ENCODE data around the gene GPR162. TPM values are rescaled to one million over a fixed set of nuclear protein-coding genes. Genes with fewer than 3 reads are reported as not detected.

GPR162 gene
- total and polyA plus RNA-seq, 7 donors = 1.2 to 16.1 (median 7.3) TPM

DNA sequence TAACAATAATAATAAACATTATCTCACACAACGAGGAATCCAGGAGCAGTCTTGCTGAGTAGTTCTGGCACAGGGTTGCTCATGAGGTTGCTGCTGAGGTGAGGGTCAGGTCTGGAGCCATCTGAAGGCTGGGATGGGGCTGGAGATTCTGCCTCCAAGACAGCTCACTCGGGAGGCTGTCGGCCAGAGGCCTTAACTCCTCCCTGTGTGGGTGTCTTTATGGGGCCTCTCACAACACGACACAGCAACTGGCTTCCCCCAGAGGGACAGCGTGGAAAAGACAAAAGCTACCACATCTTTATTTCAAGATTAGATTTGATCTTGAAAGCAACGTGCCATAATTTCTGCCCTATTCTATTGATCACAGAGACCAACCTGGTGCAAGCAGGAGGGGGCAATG is 39.5 kb upstream of the GPR162 start:
- no peaks in the 10 kb centered on the region for H3K36me3 ChIP-seq
- H3K9me3 ChIP-seq = no peaks in the 10 kb centered on the region
- no peak for DNase-seq
- TF ChIP-seq CTCF (IDR thresholded peaks at IDR 0.05) (no peak), POLR2AphosphoS5 (IDR thresholded peaks at IDR 0.05) (no peak), EP300 (IDR thresholded peaks at IDR 0.05) (no peak), POLR2A (IDR thresholded peaks at IDR 0.05) (no peak)
- no peak overlapping the region for H3K27ac ChIP-seq
- H3K4me3 ChIP-seq = no peak overlapping the region
- no peaks in the 10 kb centered on the region for H3K27me3 ChIP-seq
- WGBS, 2 donors = 78 to 84% methylated on average over 6 of the region's 6 CpGs
- peaks cover 0 to 22% (median 19%) of the 10 kb centered on the region in 4 donors for H3K4me1 ChIP-seq
- intact Hi-C loops (cut with DNase I) = no loop called here

- 60 to 83% methylated on average over 10 of the region's 10 CpGs for WGBS, 2 donors
- intact Hi-C loops (cut with DNase I) = no loop called here
- no peaks in the 10 kb centered on the region for H3K27me3 ChIP-seq
- peaks cover 0 to 13% (median 12%) of the 10 kb centered on the region in 4 donors for H3K4me1 ChIP-seq
- no peaks in the 10 kb centered on the region for H3K36me3 ChIP-seq
- no peak for DNase-seq
- no peak overlapping the region for H3K4me3 ChIP-seq
- H3K27ac ChIP-seq = no peak overlapping the region
- H3K9me3 ChIP-seq = no peaks in the 10 kb centered on the region
- TF ChIP-seq EP300 (IDR thresholded peaks at IDR 0.05) (no peak), POLR2AphosphoS5 (IDR thresholded peaks at IDR 0.05) (no peak), CTCF (IDR thresholded peaks at IDR 0.05) (no peak), POLR2A (IDR thresholded peaks at IDR 0.05) (no peak)
Observed at GRCh38 chr12:6782850-6783566, 38.6 kb upstream of the GPR162 start.

DNA sequence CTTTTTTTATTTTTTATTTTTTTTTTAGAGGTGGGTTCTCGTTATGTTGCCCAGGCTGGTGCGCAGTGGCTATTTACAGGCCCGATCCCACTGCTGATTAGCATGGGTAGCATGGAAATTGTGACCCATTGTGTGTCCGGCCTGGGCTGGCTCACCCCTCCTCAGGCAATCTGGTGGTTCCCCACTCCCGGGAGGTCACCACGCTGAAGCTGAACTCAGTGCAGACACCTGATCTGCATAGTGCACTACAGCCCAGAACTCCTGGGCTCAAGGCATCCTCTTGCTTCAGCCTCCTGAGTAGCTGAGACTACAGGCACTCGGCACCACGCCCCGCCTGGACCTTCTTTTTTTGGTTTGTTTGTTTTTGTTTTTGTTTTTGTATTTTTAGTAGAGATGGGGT is 37.8 kb upstream of the GPR162 start:
- intact Hi-C loops (cut with DNase I) = no loop called here

DNA sequence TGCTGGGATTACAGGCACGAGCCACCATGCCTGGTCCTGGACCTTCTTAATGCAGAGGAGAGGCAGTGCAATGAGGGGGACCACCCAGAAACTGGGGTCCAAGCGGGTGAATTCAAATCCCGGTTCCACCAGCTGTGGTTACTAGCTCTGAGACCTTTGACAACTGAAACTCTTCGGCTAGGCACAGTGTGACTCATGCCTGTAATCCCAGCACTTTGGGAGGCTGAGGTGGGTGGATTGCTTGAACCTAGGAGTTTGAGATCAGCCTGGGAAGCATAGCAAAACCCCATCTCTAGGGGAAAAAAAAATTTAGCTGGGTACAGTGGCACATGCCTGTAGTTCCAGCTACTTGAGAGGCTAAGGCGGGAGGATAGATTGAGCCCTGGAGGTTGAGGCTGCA is 37.3 kb upstream of the GPR162 start:
- Histone ChIP-seq H3K27me3 (no peaks in the 10 kb centered on the region), H3K4me3 (no peak overlapping the region), H3K4me1 (peaks cover 0 to 3% (median under 1%) of the 10 kb centered on the region in 4 donors), H3K36me3 (no peaks in the 10 kb centered on the region), H3K9me3 (no peaks in the 10 kb centered on the region), H3K27ac (no peak overlapping the region)
- no peak for TF ChIP-seq EP300 (IDR thresholded peaks at IDR 0.05)
- no peak for TF ChIP-seq POLR2A (IDR thresholded peaks at IDR 0.05)
- no peak for TF ChIP-seq POLR2AphosphoS5 (IDR thresholded peaks at IDR 0.05)
- no peak for TF ChIP-seq CTCF (IDR thresholded peaks at IDR 0.05)
- DNase-seq = no peak
- WGBS, 2 donors = 75 to 79% methylated on average over 5 of the region's 5 CpGs
- intact Hi-C loops (cut with DNase I) = no loop called here

More for the DNA sequence above, 37.8 kb upstream of the GPR162 start:
- H3K9me3 ChIP-seq = no peaks in the 10 kb centered on the region
- H3K27me3 ChIP-seq = no peaks in the 10 kb centered on the region
- H3K4me3 ChIP-seq = no peak overlapping the region
- H3K27ac ChIP-seq = no peak overlapping the region
- no peak for DNase-seq
- H3K4me1 ChIP-seq = peaks cover 0 to 6% (median 4%) of the 10 kb centered on the region in 4 donors
- H3K36me3 ChIP-seq = no peaks in the 10 kb centered on the region
- TF ChIP-seq POLR2AphosphoS5 (IDR thresholded peaks at IDR 0.05) = no peak
- no peak for TF ChIP-seq EP300 (IDR thresholded peaks at IDR 0.05)
- no peak for TF ChIP-seq POLR2A (IDR thresholded peaks at IDR 0.05)
- no peak for TF ChIP-seq CTCF (IDR thresholded peaks at IDR 0.05)
- WGBS, 2 donors = 87 to 89% methylated on average over 9 of the region's 9 CpGs

- Histone ChIP-seq H3K4me1 (no peaks in the 10 kb centered on the region), H3K36me3 (no peaks in the 10 kb centered on the region), H3K9me3 (no peaks in the 10 kb centered on the region), H3K27ac (no peak overlapping the region), H3K27me3 (no peaks in the 10 kb centered on the region), H3K4me3 (no peak overlapping the region)
- DNase-seq = no peak
- WGBS, 2 donors = 72 to 73% methylated on average over 5 of the region's 5 CpGs
- intact Hi-C loops (cut with DNase I) = no loop called here
- no peak for TF ChIP-seq POLR2AphosphoS5 (IDR thresholded peaks at IDR 0.05)
- TF ChIP-seq EP300 (IDR thresholded peaks at IDR 0.05) = no peak
- no peak for TF ChIP-seq CTCF (IDR thresholded peaks at IDR 0.05)
- TF ChIP-seq POLR2A (IDR thresholded peaks at IDR 0.05) = no peak
Observed at GRCh38 chr12:6784761-6785160, 36.9 kb upstream of the GPR162 start.

All from sigmoid colon (tissue), 7 donors.